Neuronal stem cell (in vitro differentiated cells): ENCODE data around the gene ARFGAP1.

Source experiments
- DNase-seq: peaks from one replicate; pipeline ENCODE4 v3.0.0-alpha.2; 2013; ENCODE audit warnings: low spot score
- H2AFZ ChIP-seq: one replicate; pipeline ENCODE4 v1.6.1; 2013; ENCODE audit warnings: mild to moderate bottlenecking, low read length, inconsistent platforms
- H2AK5ac ChIP-seq: 2 replicates; pipeline ENCODE4 v1.6.1; 2013; ENCODE audit warnings: low read depth, mild to moderate bottlenecking, inconsistent platforms, low read length, moderate library complexity, mixed read lengths
- H2BK120ac ChIP-seq: 2 replicates; pipeline ENCODE4 v1.6.1; 2013; ENCODE audit warnings: low read depth, mild to moderate bottlenecking, inconsistent platforms, low read length, moderate library complexity, mixed read lengths
- H2BK12ac ChIP-seq: one replicate; pipeline ENCODE4 v1.6.1; 2013; ENCODE audit warnings: low read length, inconsistent platforms
- H2BK15ac ChIP-seq: 2 replicates; pipeline ENCODE4 v1.6.1; 2013; ENCODE audit warnings: mild to moderate bottlenecking, low read length, inconsistent platforms, mixed read lengths
- H2BK5ac ChIP-seq: one replicate; pipeline ENCODE4 v1.6.1; 2013; ENCODE audit warnings: inconsistent platforms, mild to moderate bottlenecking, low read length, moderate library complexity
- H3K14ac ChIP-seq: one replicate; pipeline ENCODE4 v1.6.1; 2013; ENCODE audit warnings: low read length, inconsistent platforms
- H3K18ac ChIP-seq: 2 replicates; pipeline ENCODE4 v1.6.1; 2013; ENCODE audit warnings: low read length, inconsistent platforms
- H3K23ac ChIP-seq: 2 replicates; pipeline ENCODE4 v1.6.1; 2013; ENCODE audit warnings: low read depth, mild to moderate bottlenecking, mixed read lengths, low read length, inconsistent platforms; ENCODE audit not compliant: poor library complexity
- H3K27ac ChIP-seq: replicated peaks from 3 replicates; pipeline ENCODE4 v1.5.1; 2013; ENCODE audit warnings: low read length, inconsistent platforms
- H3K27me3 ChIP-seq, 3 experiments: 2 replicates each; pipeline ENCODE4 v1.6.1; 2013; ENCODE audit warnings: low read length in 3 of 3, mild to moderate bottlenecking in 2 of 3, inconsistent platforms in 1 of 3, low read depth in 1 of 3, mixed read lengths in 1 of 3, moderate library complexity in 1 of 3; ENCODE audit not compliant: control insufficient read depth in 3 of 3, insufficient read depth in 3 of 3
- H3K36me3 ChIP-seq, 2 donors: replicated peaks in 1 of 2; 2 replicates each; pipeline ENCODE4 v1.6.1; 2013; ENCODE audit warnings: low read length in 2 of 2; ENCODE audit not compliant: control insufficient read depth in 2 of 2, insufficient read depth in 2 of 2
- H3K4ac ChIP-seq: 2 replicates; pipeline ENCODE4 v1.6.1; 2013; ENCODE audit warnings: inconsistent platforms, mild to moderate bottlenecking, low read length, moderate library complexity
- H3K4me1 ChIP-seq, 2 donors: 1 replicate in 1 of 2; 2 replicates in 1 of 2; pipeline ENCODE4 v1.6.1; 2013; ENCODE audit warnings: low read length in 2 of 2, low read depth in 1 of 2; ENCODE audit not compliant: control insufficient read depth in 2 of 2, insufficient read depth in 1 of 2
- H3K4me2 ChIP-seq: one replicate; pipeline ENCODE4 v1.6.1; 2013; ENCODE audit warnings: mild to moderate bottlenecking, low read length, inconsistent platforms; ENCODE audit not compliant: insufficient read depth, poor library complexity, severe bottlenecking
- H3K4me3 ChIP-seq, 2 donors: 2 replicates each; pipeline ENCODE4 v1.5.1; 2013; ENCODE audit warnings: low read length in 2 of 2, mild to moderate bottlenecking in 2 of 2, inconsistent platforms in 1 of 2, moderate library complexity in 1 of 2
- H3K79me1 ChIP-seq: one replicate; pipeline ENCODE4 v1.6.1; 2013; ENCODE audit warnings: low read depth, mild to moderate bottlenecking, inconsistent platforms, low read length, moderate library complexity
- H3K9ac ChIP-seq: one replicate; pipeline ENCODE4 v1.6.1; 2013; ENCODE audit warnings: mild to moderate bottlenecking, low read depth, low read length, inconsistent platforms; ENCODE audit not compliant: poor library complexity
- H3K9me3 ChIP-seq, 2 donors: replicated peaks in 1 of 2; 2 replicates each; pipeline versions ENCODE3 to v1.6.1; 2013; ENCODE audit warnings: low read length in 2 of 2, mild to moderate bottlenecking in 2 of 2, inconsistent platforms in 1 of 2, low read depth in 1 of 2, mixed read lengths in 1 of 2, moderate library complexity in 1 of 2; ENCODE audit not compliant: control insufficient read depth in 2 of 2, insufficient read depth in 1 of 2
- H4K8ac ChIP-seq: one replicate; pipeline ENCODE4 v1.6.1; 2013; ENCODE audit warnings: low read depth, mild to moderate bottlenecking, inconsistent platforms, low read length, moderate library complexity
- H4K91ac ChIP-seq: one replicate; pipeline ENCODE4 v1.6.1; 2013; ENCODE audit warnings: low read length, low read depth, mild to moderate bottlenecking, inconsistent platforms; ENCODE audit not compliant: poor library complexity
- WGBS, 2 donors: extraction: QIAGEN DNeasy Blood & Tissue Kit; methylation state at CpG; one replicate each; pipeline ENCODE4 v1.1.7; 2013; ENCODE audit warnings: missing lambda C conversion rate in 2 of 2, mixed read lengths in 1 of 2; ENCODE audit not compliant: insufficient read length in 2 of 2, insufficient replicate concordance in 1 of 2; ENCODE audit errors: extremely low coverage in 2 of 2; 5-methylcytosine and 5-hydroxymethylcytosine counted together

Gene ARFGAP1

DNA sequence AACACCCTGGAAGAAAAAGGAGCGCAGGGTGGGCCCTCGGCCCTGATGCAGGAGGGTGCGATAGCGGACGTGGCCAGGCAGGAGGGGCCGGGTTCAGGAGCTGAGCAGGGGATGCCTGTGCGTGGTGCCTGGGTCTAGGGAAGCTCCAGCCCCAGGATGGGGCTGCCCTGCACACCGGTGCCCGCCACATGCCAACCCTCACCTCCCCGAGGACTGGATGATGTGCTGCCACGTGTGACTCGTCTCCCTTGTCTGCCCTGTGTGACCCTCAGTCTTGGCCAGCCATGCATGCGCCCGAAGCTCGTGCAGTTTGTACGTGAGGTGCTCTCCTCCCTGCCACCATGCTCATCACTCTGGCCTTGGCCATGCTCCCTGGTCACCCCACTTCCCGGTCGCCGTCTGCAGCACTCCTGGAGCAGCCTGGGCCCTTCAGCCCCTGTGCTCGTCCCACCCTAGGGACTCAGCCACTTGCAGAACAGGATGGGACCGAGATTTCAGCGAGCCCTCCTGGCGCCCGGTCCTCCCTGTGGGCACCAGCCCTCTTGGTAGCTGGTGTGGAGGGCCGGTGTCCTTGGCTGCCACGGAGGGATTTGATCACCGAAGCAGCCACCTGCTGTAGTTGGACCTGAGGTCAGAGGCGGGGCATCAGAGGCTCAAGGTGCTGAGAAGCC, 16.1 kb downstream of the ARFGAP1 start:
- Histone ChIP-seq H2AK5ac (no peak overlapping the region), H3K4me1 (peaks cover 0 to 6% of the 10 kb centered on the region in 2 donors), H3K9me3 (no peaks in the 10 kb centered on the region), H3K4me3 (no peak overlapping the region), H3K23ac (peak overlapping the region; percentile 55), H3K4ac (no peak overlapping the region), H2BK15ac (no peak overlapping the region), H4K8ac (no peak overlapping the region), H2BK5ac (no peak overlapping the region), H3K27ac (no peak overlapping the region), H3K18ac (no peak overlapping the region), H2BK120ac (no peak overlapping the region), H3K79me1 (peaks cover 11% of the 10 kb centered on the region), H2AFZ (no peak overlapping the region), H2BK12ac (no peak overlapping the region), H3K9ac (no peak overlapping the region), H3K27me3 (no peaks in the 10 kb centered on the region), H3K4me2 (no peak overlapping the region), H3K14ac (no peak overlapping the region), H4K91ac (no peak overlapping the region), H3K36me3 (peaks cover 28 to 56% of the 10 kb centered on the region in 2 donors)
- no peak for DNase-seq
- WGBS, 2 donors = no CpG with 5 or more reads among the region's 28 CpGs

DNA sequence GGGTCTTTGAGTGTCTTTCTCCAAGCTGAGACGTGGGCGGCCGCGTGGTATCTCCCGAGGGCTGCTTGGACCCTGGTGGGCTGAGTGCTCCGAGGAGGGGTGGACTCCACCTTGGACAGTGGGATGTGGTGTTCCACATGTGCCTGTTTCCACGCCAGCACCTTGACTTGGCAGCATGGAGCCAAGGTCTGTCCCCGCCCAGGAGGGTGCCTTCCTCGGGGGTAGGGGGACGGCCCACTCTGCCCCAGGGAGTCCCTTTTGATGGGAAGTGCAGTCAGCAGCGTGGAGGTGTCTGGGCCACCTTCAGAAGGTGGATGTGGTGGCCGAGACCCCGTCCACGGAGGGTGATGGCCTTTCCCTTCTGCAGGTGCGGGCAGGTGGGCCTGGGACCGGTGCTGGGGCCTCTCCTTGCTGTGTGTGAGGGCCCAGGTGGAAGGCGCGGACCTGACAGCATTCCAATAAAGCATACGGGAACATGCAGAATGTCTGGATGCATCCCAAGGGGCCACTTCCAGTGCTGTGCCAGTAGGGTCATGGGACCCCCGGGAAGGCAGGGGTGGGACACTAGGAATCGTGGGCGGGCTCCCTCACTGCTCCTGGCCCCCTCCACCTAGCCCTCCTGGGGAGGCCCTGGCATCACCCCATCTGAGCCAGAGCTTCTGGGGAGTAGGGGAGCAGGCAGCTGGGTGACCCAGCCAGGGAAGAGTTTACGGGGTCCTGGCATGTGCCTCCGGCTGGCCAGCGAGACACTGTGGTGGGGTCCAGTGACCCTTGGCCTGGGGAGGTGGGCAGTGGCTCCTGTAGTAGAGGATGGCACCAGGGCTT, 16.9 kb downstream of the ARFGAP1 start:
- no peak overlapping the region for H4K8ac ChIP-seq
- no peak overlapping the region for H3K9ac ChIP-seq
- no peak overlapping the region for H3K14ac ChIP-seq
- peak overlapping the region; percentile 93 for H2BK5ac ChIP-seq
- no peak overlapping the region for H3K27ac ChIP-seq
- no peaks in the 10 kb centered on the region for H3K9me3 ChIP-seq
- no peak overlapping the region for H2AFZ ChIP-seq
- H2BK120ac ChIP-seq = no peak overlapping the region
- no peak overlapping the region for H3K18ac ChIP-seq
- peaks cover 11% of the 10 kb centered on the region for H3K79me1 ChIP-seq
- peaks cover 26 to 49% of the 10 kb centered on the region in 2 donors for H3K36me3 ChIP-seq
- H2AK5ac ChIP-seq = no peak overlapping the region
- no peak overlapping the region for H3K4me3 ChIP-seq
- H2BK12ac ChIP-seq = peak overlapping the region; percentile 22
- no peaks in the 10 kb centered on the region for H3K27me3 ChIP-seq
- DNase-seq = no peak
- no peak overlapping the region for H3K4ac ChIP-seq
- no peak overlapping the region for H4K91ac ChIP-seq
- no peak overlapping the region for H2BK15ac ChIP-seq
- H3K4me1 ChIP-seq = peaks cover 0 to 7% of the 10 kb centered on the region in 2 donors
- H3K23ac ChIP-seq = peak overlapping the region; percentile 65
- no CpG with 5 or more reads among the region's 25 CpGs for WGBS, 2 donors
- no peak overlapping the region for H3K4me2 ChIP-seq

DNA sequence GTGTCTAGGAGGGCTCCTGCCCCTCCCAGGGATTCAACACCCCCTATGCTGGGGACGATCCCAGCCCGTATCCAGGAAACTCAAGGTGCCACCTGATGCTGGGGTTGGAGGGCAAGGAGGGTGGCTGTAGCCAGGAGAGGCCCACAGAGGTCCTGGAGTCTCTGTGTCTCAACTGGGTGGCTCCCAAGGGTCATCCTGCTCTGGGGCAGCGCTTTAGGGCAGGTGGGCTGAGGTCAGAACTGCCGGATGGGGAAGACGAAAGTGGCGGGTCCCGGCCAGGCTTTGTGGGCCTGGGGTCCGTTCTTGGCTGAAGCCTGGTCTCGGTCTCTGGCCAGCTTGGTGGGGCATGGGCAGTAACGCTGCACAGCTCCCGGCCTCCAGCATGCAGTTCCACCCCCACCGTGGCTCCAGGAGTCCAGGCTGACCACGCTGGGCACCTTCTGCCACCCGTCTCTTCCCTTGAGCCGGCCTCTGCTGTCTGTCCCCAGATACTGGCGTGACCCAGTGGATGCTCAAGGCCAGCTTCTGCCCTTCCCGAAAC, 17.6 kb downstream of the ARFGAP1 start:
- Histone ChIP-seq H2AK5ac (peak overlapping the region; percentile 90), H2AFZ (no peak overlapping the region), H3K14ac (peak overlapping the region; percentile 3), H3K18ac (peak overlapping the region; percentile 87), H3K23ac (peak overlapping the region; percentile 44), H2BK12ac (no peak overlapping the region), H3K79me1 (peaks cover 11% of the 10 kb centered on the region), H3K4me1 (peaks cover 4 to 9% of the 10 kb centered on the region in 2 donors), H3K4ac (no peak overlapping the region), H3K4me2 (no peak overlapping the region), H3K9ac (peak overlapping the region; percentile 4), H3K27me3 (peaks cover 0 to 5% (median 0%) of the 10 kb centered on the region in 3 experiments), H4K8ac (no peak overlapping the region), H4K91ac (no peak overlapping the region), H2BK15ac (no peak overlapping the region), H3K4me3 (no peak overlapping the region), H2BK120ac (no peak overlapping the region), H2BK5ac (peak overlapping the region; percentile 93), H3K27ac (no peak overlapping the region), H3K36me3 (peaks cover 23 to 42% of the 10 kb centered on the region in 2 donors), H3K9me3 (no peaks in the 10 kb centered on the region)
- WGBS, 2 donors = no CpG with 5 or more reads among the region's 17 CpGs
- no peak for DNase-seq
